ENCODE data around the gene TMEM175. TPM values are rescaled to one million over a fixed set of nuclear protein-coding genes. Genes with fewer than 3 reads are reported as not detected.

Gene TMEM175
- total and polyA plus RNA-seq, 2 of the 13 experiments (the other 11 are each of a cell fraction or from before 2014, with no cell fraction given): 5.1 to 9.9 TPM

DNA sequence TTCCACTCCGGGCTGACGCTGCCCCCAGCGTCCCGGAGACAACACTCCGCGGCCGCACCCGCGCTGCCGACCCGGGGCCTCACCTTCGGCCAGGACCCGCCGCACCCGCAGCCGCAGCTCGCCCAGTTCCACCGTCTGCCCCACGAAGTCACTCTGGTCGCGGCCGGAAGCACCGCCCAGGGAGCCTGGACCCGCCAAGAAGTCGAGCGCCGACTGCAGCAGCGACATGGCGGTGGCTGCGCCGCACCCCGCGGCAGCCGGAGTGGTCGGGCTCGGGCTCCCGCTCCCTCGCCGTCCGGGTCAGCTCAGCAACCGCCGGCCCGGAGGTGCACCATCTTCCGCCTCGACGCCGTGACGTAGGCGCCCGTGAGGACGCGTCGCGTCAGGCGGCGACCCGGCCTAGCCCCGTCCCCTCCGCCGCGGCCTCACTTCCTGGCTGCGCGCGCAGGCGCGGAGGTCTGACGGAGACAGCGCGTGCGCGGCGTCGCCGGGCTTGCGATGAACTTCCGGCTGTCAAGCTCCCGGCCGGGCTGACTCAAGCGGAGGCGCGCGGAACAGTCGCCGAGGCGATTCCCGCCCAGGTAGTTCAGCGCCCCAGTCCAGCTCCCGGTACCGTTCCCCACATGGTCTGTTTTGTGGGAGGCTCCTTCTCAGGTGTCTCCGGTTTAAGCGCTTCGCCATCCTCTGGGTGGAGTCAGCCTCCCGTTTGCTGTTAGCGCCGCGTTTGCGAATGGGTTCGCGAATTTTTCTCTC, at the start of gene TMEM175, which contains the start of gene GAK (continued):
- TF ChIP-seq, protein P1, sequence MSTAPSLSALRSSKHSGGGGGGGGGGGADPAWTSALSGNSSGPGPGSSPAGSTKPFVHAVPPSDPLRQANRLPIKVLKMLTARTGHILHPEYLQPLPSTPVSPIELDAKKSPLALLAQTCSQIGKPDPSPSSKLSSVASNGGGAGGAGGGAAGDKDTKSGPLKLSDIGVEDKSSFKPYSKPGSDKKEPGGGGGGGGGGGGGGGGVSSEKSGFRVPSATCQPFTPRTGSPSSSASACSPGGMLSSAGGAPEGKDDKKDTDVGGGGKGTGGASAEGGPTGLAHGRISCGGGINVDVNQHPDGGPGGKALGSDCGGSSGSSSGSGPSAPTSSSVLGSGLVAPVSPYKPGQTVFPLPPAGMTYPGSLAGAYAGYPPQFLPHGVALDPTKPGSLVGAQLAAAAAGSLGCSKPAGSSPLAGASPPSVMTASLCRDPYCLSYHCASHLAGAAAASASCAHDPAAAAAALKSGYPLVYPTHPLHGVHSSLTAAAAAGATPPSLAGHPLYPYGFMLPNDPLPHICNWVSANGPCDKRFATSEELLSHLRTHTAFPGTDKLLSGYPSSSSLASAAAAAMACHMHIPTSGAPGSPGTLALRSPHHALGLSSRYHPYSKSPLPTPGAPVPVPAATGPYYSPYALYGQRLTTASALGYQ (CRISPR knock-in tag; IDR thresholded peaks at IDR 0.05): no peak
- TF ChIP-seq, protein P2, sequence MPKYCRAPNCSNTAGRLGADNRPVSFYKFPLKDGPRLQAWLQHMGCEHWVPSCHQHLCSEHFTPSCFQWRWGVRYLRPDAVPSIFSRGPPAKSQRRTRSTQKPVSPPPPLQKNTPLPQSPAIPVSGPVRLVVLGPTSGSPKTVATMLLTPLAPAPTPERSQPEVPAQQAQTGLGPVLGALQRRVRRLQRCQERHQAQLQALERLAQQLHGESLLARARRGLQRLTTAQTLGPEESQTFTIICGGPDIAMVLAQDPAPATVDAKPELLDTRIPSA (CRISPR knock-in tag; IDR thresholded peaks at IDR 0.05; ENCODE audit: borderline replicate concordance): no peak
- TF ChIP-seq SCMH1 (CRISPR knock-in tag; IDR thresholded peaks at IDR 0.05; ENCODE audit: borderline replicate concordance) (no peak), ZFAT (CRISPR knock-in tag; conservative IDR thresholded peaks at IDR 0.05) (no peak), ZNF850 (CRISPR knock-in tag; conservative IDR thresholded peaks at IDR 0.05) (no peak), ZNF577 (CRISPR knock-in tag; IDR thresholded peaks at IDR 0.05; ENCODE audit: borderline replicate concordance, low read depth) (no peak), HMG20A (CRISPR knock-in tag; IDR thresholded peaks at IDR 0.05; ENCODE audit: borderline replicate concordance) (no peak), NONO (IDR thresholded peaks at IDR 0.05) (no peak), NONO (CRISPR knock-in tag; conservative IDR thresholded peaks at IDR 0.05) (peak; percentile 89), ZNF354B (CRISPR knock-in tag; IDR thresholded peaks at IDR 0.05) (0 out of 2 replicates have a peak, but pooled peaks have one; percentile 85), KAT7 (CRISPR knock-in tag; IDR thresholded peaks at IDR 0.05; ENCODE audit: borderline replicate concordance) (peak; percentile 64; the same call in 1 of the 2 replicates), CHD4 (IDR thresholded peaks at IDR 0.05; ENCODE audit: borderline replicate concordance, low read length) (no peak), CEBPB (IDR thresholded peaks at IDR 0.05; ENCODE audit: borderline replicate concordance, low read depth, low read length) (no peak), SOX6 (IDR thresholded peaks at IDR 0.05) (no peak), SOX6 (CRISPR knock-in tag; IDR thresholded peaks at IDR 0.05) (peak; percentile 44; the same call in 1 of the 2 replicates), KMT2A (CRISPR knock-in tag; IDR thresholded peaks at IDR 0.05) (peak; percentile 76; the same call in 1 of the 2 replicates), JUNB (CRISPR knock-in tag; IDR thresholded peaks at IDR 0.05; ENCODE audit: borderline replicate concordance) (no peak), SOX13 (IDR thresholded peaks at IDR 0.05) (no peak), SOX13 (CRISPR knock-in tag; conservative IDR thresholded peaks at IDR 0.05 in 1 of 2, IDR thresholded peaks at IDR 0.05 in 1 of 2) (peak in 1 of 2 experiments; percentile 26; a peak in 1 of 4 replicates), CBX1 (IDR thresholded peaks at IDR 0.05; ENCODE audit: low read depth) (no peak)
- TF ChIP-seq, protein P3, sequence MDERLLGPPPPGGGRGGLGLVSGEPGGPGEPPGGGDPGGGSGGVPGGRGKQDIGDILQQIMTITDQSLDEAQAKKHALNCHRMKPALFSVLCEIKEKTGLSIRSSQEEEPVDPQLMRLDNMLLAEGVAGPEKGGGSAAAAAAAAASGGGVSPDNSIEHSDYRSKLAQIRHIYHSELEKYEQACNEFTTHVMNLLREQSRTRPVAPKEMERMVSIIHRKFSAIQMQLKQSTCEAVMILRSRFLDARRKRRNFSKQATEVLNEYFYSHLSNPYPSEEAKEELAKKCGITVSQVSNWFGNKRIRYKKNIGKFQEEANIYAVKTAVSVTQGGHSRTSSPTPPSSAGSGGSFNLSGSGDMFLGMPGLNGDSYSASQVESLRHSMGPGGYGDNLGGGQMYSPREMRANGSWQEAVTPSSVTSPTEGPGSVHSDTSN (CRISPR knock-in tag; IDR thresholded peaks at IDR 0.05): no peak
- TF ChIP-seq, protein P4, sequence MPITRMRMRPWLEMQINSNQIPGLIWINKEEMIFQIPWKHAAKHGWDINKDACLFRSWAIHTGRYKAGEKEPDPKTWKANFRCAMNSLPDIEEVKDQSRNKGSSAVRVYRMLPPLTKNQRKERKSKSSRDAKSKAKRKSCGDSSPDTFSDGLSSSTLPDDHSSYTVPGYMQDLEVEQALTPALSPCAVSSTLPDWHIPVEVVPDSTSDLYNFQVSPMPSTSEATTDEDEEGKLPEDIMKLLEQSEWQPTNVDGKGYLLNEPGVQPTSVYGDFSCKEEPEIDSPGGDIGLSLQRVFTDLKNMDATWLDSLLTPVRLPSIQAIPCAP (CRISPR knock-in tag; IDR thresholded peaks at IDR 0.05; ENCODE audit: low read depth): no peak
- TF ChIP-seq, protein P5, sequence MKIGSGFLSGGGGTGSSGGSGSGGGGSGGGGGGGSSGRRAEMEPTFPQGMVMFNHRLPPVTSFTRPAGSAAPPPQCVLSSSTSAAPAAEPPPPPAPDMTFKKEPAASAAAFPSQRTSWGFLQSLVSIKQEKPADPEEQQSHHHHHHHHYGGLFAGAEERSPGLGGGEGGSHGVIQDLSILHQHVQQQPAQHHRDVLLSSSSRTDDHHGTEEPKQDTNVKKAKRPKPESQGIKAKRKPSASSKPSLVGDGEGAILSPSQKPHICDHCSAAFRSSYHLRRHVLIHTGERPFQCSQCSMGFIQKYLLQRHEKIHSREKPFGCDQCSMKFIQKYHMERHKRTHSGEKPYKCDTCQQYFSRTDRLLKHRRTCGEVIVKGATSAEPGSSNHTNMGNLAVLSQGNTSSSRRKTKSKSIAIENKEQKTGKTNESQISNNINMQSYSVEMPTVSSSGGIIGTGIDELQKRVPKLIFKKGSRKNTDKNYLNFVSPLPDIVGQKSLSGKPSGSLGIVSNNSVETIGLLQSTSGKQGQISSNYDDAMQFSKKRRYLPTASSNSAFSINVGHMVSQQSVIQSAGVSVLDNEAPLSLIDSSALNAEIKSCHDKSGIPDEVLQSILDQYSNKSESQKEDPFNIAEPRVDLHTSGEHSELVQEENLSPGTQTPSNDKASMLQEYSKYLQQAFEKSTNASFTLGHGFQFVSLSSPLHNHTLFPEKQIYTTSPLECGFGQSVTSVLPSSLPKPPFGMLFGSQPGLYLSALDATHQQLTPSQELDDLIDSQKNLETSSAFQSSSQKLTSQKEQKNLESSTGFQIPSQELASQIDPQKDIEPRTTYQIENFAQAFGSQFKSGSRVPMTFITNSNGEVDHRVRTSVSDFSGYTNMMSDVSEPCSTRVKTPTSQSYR (CRISPR knock-in tag; IDR thresholded peaks at IDR 0.05; ENCODE audit: borderline replicate concordance): no peak

All from HepG2 (cell line).